ENCODE data around the gene HOXD11. TPM values are rescaled to one million over a fixed set of nuclear protein-coding genes. Genes with fewer than 3 reads are reported as not detected.

HOXD11 gene
- total and polyA plus RNA-seq, 9 of the 15 experiments (the other 6 are each of a cell fraction or from before 2014, with no cell fraction given) = not detected

DNA sequence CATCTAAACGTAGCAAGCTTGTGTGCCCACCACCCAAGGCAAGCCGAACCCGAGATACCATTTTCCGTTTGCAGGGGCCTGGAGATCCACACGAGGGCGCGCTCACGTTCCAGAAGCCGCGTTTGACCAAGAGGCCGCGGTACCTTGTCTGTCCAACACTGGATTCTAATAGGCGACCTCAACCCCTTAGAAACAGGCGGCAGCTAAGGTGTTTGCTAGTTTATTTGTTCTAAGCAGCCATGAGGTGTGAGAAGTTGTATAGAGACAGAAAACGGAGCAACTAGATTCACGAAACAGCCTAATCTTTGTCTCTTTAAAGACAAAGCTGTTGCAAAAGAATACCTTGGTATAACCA, 4.2 kb downstream of the HOXD11 start (continued):
- TF ChIP-seq STAT5A (IDR thresholded peaks at IDR 0.05; ENCODE audit: borderline replicate concordance, low read length) (no peak), RFX7 (CRISPR knock-in tag; IDR thresholded peaks at IDR 0.05) (no peak), SAFB2 (IDR thresholded peaks at IDR 0.05; ENCODE audit: borderline replicate concordance, low read depth, low read length, severe bottlenecking) (no peak), LARP7 (IDR thresholded peaks at IDR 0.05) (no peak), ZNF3 (CRISPR knock-in tag; IDR thresholded peaks at IDR 0.05) (no peak), ZFP36 (IDR thresholded peaks at IDR 0.05; ENCODE audit: low read depth, low read length, partially characterized antibody) (peak; percentile 34), YY1 (IDR thresholded peaks at IDR 0.05; ENCODE audit: borderline replicate concordance in 1 of 3, control insufficient read depth in 1 of 3, extremely low read depth in 1 of 3, insufficient read depth in 3 of 3, insufficient read length in 1 of 3, insufficient replicate concordance in 2 of 3, low read depth in 1 of 3, low read length in 2 of 3) (peak in 1 of 3 experiments; percentile 10), FOXK2 (conservative IDR thresholded peaks at IDR 0.05 in 1 of 2, IDR thresholded peaks at IDR 0.05 in 1 of 2; ENCODE audit: low read depth in 2 of 2) (no peak), TSC22D4 (tag; IDR thresholded peaks at IDR 0.05) (no peak), BMI1 (IDR thresholded peaks at IDR 0.05; ENCODE audit: low read length) (peak; percentile 38; the same call in 1 of the 2 replicates), NBN (IDR thresholded peaks at IDR 0.05; ENCODE audit: low read depth) (no peak), TEAD4 (IDR thresholded peaks at IDR 0.05; ENCODE audit: low read length) (0 out of 2 replicates have a peak, but pooled peaks have one; percentile 11), TEAD4 (CRISPR knock-in tag; IDR thresholded peaks at IDR 0.05; ENCODE audit: borderline replicate concordance) (no peak), RNF2 (IDR thresholded peaks at IDR 0.05) (0 out of 2 replicates have a peak, but pooled peaks have one; percentile 63), ZKSCAN1 (IDR thresholded peaks at IDR 0.05; ENCODE audit: low read depth, low read length) (no peak)
- TF ChIP-seq, protein P1, sequence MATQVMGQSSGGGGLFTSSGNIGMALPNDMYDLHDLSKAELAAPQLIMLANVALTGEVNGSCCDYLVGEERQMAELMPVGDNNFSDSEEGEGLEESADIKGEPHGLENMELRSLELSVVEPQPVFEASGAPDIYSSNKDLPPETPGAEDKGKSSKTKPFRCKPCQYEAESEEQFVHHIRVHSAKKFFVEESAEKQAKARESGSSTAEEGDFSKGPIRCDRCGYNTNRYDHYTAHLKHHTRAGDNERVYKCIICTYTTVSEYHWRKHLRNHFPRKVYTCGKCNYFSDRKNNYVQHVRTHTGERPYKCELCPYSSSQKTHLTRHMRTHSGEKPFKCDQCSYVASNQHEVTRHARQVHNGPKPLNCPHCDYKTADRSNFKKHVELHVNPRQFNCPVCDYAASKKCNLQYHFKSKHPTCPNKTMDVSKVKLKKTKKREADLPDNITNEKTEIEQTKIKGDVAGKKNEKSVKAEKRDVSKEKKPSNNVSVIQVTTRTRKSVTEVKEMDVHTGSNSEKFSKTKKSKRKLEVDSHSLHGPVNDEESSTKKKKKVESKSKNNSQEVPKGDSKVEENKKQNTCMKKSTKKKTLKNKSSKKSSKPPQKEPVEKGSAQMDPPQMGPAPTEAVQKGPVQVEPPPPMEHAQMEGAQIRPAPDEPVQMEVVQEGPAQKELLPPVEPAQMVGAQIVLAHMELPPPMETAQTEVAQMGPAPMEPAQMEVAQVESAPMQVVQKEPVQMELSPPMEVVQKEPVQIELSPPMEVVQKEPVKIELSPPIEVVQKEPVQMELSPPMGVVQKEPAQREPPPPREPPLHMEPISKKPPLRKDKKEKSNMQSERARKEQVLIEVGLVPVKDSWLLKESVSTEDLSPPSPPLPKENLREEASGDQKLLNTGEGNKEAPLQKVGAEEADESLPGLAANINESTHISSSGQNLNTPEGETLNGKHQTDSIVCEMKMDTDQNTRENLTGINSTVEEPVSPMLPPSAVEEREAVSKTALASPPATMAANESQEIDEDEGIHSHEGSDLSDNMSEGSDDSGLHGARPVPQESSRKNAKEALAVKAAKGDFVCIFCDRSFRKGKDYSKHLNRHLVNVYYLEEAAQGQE (IDR thresholded peaks at IDR 0.05; ENCODE audit: borderline replicate concordance) = 0 out of 2 replicates have a peak, but pooled peaks have one; percentile 7
- TF ChIP-seq, protein P1 (CRISPR knock-in tag; IDR thresholded peaks at IDR 0.05; ENCODE audit: low read depth) = no peak
- TF ChIP-seq, protein P2, sequence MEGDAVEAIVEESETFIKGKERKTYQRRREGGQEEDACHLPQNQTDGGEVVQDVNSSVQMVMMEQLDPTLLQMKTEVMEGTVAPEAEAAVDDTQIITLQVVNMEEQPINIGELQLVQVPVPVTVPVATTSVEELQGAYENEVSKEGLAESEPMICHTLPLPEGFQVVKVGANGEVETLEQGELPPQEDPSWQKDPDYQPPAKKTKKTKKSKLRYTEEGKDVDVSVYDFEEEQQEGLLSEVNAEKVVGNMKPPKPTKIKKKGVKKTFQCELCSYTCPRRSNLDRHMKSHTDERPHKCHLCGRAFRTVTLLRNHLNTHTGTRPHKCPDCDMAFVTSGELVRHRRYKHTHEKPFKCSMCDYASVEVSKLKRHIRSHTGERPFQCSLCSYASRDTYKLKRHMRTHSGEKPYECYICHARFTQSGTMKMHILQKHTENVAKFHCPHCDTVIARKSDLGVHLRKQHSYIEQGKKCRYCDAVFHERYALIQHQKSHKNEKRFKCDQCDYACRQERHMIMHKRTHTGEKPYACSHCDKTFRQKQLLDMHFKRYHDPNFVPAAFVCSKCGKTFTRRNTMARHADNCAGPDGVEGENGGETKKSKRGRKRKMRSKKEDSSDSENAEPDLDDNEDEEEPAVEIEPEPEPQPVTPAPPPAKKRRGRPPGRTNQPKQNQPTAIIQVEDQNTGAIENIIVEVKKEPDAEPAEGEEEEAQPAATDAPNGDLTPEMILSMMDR (IDR thresholded peaks at IDR 0.05 in 2 of 3, conservative IDR thresholded peaks at IDR 0.05 in 1 of 3; ENCODE audit: insufficient read depth in 2 of 3, low read depth in 1 of 3, low read length in 3 of 3) = peak; percentile 79 to 90 (median 84)
- TF ChIP-seq, protein P3, sequence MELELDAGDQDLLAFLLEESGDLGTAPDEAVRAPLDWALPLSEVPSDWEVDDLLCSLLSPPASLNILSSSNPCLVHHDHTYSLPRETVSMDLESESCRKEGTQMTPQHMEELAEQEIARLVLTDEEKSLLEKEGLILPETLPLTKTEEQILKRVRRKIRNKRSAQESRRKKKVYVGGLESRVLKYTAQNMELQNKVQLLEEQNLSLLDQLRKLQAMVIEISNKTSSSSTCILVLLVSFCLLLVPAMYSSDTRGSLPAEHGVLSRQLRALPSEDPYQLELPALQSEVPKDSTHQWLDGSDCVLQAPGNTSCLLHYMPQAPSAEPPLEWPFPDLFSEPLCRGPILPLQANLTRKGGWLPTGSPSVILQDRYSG (tag; conservative IDR thresholded peaks at IDR 0.05; ENCODE audit: low read depth) = no peak

Measured in K562 (cell line).